HG03469 (cell line): Measurements from ENCODE around the gene RGS19.

Experiments
- ATAC-seq: cut with Tn5 transposase; IDR thresholded peaks from one replicate; pipeline ENCODE4 v1.9.1; 2021; ENCODE audit warnings: mild to moderate bottlenecking, moderate library complexity, moderate number of reproducible peaks; ENCODE audit not compliant: unreplicated experiment

The RGS19 gene

DNA sequence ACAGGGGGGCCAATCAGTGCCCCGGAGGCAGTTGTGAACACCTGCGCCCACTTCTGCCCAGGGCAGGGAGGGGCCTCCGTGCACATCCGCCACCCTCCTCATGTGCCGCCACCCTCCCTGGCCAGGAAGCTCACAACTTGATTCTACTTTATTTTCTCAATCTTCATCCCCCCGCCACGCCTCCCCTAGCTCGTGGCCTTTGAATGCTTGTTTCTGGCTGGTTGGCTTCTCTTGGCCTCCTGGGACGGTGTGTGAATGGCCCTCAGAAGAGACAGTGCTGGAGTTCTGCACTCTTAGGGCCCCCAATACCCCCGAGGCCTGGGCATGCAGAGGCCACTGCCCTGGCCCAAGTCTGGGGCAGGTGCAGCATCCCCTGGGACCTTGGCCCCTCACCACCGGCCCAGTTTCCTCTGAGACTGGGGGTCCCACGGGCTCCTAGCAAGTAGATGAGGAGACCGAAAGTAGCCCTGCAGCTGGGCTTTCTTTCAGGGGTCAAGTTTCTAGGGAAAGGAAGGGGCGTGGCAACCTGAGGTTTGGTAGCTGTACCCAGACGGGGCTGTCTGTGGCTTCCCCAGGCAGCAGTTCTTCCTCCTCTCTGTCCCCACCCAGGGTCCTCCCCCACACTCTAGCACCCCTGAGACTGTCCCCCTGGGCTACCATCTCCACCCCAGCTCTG is 1.3 kb downstream of the RGS19 start:
- no peak for ATAC-seq

DNA sequence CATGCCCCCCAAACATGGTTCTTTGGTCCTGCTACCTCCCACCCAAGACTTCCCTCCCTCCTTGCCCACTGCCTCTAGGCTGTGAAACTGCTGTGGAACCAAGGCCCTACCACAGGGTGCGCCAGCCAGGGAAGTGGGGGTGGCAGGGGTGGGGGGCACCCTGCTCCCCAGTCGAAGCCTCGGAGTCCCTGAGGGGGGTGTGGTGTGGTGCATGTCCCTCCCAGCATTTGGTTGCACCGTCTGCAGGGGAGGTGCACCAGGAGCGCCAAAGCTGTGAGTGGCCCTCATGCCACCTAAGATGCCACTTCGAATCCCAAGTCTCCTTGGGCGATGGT is 1.8 kb downstream of the RGS19 start:
- ATAC-seq, result no peak

DNA sequence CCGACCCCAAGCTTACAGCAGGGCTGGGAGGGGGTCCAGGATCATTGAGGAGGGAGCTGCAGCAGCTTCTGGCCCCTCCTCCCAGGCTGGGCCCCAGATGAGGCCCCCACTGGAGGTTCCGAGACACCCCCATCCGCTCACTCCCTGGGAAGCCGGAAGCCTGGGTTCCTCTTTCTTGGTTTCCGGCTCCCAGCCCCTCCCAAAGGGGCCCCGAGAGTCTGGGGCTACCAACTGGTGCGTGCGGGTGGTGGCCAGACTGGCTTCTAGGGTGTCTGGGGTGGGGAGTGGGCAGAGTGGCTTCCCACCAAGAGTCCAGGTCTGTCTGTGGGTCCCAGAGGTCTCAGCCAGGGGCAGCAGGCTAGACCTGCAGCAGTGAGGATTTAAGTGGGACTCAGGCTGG is 2.2 kb downstream of the RGS19 start:
- no peak for ATAC-seq

DNA sequence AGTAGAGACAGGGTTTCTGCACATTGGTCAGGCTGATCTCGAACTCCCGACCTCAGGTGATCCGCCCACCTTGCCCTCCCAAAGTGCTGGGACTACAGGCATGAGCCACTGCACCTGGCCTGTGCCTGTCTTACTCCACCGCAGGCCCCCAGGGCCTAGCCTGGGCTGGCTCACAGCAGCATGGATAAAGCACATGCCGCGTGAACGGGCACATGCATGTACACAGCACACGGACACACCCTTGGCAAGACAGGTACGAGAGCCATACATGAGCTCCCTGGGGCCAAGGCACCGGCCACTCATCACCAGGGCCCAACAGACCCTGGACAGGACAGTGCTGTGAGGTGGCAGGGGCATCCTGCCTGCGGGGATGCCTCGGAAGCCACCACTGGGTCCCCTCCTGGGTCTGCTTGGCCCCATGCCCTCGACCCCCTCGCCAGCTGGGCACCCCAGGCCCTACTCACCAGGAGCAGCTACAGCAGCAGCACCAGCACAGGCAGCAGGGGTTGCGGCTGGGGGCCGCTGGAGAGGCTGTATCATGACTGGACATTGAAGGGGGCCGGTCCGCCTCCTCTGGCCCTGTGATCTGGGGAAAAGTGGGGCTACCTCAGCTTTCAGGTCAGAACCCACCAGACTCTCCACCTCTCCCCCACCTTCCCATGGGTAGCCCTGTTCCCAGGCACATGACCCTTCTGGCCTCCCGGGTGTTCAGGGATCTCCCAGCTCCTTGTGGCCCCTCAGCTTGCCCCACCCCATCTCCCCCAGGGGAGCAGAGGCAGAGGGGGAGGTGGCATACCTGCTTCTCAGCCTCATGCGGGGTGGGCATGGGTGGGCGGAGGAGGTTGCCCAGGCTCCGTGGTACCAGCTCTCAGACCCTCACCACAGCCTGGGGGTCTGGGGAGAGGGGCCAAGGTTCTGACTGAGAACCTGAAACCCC is 3.0 kb downstream of the RGS19 start:
- ATAC-seq, result no peak

DNA sequence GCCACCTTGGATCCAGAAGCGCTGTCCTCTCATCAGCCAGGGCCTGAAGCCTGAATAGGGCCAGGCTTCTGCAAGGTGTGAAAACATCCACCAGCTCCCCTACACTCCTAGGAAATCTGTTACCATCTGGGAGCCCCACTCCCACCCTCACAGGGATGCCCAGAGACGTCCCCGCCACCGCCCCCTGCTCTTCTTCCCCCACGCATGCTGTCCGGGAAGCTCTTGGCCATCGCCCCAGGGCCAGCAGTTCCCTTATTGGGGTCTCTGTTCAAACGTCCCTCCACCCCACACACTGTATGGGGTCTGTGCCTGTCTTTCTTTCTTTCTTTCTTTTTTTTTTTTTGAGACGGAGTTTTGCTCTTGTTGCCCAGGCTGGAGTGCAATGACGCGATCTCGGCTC is 3.8 kb downstream of the RGS19 start:
- no peak for ATAC-seq

DNA sequence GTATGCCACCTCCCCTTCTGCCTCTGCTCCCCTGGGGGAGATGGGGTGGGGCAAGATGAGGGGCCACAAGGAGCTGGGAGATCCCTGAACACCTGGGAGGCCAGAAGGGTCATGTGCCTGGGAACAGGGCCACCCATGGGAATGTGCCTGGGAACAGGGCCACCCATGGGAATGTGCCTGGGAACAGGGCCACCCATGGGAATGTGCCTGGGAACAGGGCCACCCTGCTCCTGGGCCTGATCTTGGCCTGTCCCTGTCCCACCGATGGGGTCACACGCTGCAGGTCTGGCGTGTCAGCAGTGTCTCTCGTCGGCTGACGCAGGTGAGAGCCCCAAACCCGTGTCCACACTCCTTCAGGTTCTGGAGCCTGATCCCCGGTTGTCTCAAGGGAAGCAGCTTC is 4.4 kb downstream of the RGS19 start:
- ATAC-seq, result no peak

DNA sequence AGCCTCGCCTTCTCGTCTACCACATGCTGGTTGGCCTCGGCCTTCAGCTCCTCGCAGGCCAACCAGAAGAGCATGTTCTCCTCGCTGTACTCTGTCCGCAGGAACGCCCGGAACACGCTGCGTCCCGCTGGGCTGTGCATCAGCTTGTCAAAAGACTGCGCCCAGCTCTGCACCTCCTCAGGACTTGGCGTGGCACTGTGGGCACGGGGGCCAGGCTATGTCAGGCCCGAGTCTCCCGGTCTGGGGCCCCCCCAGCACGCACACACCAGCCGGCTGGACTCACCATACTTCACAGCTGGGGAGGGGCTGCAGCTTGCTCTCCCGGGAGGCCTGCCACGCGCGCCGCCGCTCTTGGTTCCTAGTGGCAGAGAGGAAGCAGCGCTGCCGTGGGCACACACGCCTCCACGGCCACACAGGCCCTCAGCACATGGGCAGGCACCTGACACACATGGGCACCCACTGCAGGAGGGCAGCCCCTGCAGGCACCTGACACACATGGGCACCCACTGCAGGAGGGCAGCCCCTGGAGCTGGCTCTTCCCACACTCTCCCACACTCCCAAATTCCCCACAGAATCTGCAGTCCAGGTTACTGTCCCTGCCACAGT is 5.0 kb downstream of the RGS19 start:
- ATAC-seq, result no peak

DNA sequence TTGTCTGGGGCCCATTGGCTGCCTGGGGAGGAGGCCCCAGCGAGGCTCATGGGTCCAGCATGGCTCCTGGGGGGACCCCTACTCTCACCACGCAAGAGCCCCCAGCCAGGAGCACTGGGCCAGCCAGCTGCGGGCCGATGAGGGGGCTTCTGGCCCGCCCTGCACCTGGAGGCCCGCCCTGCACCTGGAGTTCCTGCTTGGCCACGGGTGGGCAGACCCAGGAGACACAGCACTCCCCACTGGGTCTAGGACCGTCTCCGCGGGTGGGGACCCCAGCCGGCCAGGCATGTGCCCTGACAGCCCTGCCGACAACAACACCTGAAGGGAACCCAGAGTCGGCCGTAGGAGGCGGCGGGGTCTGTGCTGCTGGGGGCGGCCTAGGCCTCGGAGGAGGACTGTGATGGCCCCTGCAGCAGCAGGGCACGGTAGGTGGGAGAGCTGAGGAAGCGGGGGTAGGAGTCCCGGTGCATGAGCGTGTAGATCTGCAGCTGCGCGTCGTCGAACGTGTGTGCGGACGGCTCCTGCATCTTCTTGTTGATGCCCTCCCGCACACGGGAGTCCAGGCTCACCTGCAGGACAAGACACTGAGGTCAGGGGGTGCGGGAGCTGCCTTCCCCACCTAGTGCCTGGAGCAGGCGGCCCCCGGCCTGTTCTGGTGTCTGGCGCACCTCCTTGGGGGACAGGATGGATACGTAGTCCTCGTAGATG is 5.7 kb downstream of the RGS19 start:
- no peak for ATAC-seq

DNA sequence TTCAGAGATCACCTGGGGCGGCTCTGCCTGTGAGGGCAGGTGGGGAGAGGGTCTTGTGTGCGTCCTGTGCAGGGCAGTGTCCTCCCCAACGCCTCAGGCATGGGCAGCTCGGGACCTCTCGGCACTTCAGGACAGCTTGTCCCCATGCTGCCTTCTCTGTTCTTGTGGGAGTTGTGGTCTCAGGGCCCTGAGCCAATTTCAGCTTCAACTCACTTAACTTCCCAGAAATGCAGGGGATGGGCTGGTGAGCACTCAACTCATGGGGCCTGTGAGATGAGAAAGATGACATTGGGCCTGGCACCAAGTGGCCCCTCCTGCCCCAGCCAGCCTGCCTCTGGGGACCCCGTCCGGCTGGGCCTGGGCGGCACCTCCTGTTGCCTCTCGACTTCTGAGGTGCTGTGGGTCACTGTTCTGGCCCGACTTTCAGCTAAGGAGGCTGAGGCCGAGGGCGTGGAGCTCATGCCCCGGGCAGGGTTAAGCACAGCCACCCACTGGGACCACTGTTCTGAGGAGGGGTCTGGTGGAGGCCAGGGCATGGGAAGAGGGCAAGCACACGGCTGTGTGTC is 6.7 kb downstream of the RGS19 start:
- ATAC-seq, result no peak

DNA sequence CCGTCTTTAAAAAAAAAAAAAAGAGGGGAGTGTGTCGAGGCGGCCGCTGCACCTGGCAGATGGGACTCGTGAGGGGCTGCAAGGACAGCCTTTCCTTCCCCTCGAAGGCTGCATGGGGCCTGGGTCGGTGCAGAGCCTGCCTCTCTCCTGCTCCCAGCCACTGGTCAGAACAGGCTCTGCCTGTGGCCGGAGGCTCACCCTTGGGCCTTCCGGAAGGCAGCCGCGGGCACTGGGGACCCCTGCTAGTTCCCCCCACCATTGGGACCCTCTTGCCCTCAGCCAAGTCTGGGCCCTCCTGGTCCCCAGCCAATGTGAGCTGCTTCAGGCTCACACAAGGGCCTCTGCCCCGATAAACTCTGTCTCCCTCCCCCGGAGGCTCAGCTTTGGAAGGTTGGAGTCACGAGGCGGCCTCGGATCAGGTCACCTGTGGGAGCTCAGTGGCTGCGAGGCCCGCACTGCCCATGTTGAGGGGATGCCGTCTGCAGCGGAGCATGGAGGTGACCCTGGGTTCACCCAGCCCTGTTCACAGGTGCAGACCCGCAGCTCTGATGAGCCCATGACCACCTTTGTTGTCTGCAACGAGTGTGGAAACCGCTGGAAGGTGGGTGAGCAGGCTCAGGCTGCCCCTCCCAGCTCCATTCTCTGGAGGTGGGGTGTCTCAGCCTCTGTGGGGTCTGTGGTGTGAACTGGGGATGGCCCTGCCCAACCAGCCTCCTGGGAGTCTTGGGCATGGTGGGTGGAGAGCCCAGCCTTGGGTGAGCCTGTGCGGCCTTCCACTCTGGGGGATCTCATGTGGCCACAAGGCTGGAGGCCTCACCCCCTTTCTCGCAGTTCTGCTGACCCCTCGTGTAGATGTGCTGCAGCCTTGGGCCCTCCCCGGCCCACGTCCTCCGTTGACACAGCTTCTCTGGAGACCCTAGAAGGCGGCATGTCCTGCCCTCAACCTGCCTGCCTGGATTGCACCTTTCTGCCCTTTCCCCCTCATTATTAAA is 7.7 kb downstream of the RGS19 start:
- no peak for ATAC-seq

DNA sequence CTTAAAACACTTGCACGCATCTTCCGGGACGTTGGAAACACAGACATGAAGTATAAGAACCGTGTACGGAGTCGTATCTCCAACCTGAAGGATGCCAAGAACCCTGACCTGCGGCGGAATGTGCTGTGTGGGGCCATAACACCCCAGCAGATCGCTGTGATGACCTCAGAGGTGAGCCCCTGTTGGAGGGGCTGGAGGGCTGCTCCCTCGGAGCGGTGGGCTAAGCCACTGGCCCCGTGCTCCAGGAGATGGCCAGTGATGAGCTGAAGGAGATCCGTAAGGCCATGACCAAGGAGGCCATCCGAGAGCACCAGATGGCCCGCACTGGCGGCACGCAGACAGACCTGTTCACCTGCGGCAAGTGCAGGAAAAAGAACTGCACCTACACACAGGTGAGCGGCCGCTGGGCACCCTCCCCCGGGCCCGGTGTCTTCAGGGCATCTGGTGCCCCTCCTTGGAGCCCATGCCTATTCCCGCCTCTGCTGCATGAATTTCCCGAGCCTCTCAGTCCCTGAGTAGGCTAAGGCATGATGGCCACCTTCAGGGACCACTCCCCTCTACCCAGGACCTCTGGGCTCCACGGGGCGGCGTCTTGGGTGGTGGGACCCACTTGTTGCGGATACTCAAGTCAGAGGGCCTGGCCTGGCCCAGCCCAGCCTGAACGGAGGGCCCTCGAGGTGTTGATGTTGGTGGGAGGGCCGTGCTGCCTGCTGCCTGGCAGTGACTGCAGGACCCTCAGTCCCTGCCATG is 8.9 kb downstream of the RGS19 start:
- ATAC-seq, result no peak

DNA sequence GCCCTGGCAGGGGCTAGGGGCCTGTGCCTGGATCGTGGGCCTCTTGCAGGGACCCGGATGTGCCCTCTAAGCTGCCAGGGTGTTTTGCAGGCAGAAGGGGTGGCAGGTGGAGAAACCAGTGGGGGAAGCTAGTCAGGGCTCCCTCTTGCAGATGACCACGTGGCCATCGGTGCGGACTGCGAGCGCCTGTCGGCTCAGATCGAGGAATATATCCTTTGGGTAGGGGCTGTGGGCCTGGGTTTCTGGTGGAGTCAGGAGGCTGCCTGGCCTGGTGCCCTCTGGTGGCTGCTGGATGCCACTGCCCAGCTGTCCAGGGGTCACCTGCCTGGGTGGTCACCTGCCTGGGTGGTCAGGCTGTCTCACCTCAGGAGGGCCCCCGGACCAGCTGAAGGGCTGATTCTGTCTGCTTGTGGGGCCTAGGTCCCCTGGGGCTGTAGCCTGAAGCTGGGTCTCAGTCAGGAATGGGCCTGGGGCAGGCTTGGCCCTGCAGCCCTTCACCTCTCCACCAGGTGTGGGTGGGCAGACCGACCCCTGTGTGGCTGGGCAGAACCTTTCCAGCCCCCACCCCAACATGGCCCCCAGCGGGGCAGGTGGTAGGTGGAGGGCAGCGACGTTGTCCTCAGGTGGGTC is 9.6 kb downstream of the RGS19 start:
- no peak for ATAC-seq

DNA sequence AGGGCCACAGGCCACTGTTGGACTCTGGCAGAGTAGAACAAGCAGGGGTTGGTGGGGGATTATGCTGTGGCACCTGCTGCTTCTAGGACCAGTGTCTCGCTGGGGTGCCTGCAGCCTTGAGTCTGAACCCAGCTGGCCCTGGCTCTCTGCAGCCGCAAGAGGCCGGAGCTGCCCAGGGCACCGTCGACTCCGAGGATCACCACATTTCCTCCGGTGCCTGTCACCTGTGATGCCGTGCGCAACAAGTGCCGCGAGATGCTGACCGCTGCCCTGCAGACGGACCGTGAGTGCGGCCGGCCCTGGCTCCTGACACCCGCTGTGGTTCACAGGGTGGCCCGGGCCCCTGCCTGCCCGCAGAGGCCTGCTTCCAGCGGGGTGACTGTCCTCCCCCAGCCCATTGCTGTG is 10.1 kb downstream of the RGS19 start:
- ATAC-seq, result no peak

DNA sequence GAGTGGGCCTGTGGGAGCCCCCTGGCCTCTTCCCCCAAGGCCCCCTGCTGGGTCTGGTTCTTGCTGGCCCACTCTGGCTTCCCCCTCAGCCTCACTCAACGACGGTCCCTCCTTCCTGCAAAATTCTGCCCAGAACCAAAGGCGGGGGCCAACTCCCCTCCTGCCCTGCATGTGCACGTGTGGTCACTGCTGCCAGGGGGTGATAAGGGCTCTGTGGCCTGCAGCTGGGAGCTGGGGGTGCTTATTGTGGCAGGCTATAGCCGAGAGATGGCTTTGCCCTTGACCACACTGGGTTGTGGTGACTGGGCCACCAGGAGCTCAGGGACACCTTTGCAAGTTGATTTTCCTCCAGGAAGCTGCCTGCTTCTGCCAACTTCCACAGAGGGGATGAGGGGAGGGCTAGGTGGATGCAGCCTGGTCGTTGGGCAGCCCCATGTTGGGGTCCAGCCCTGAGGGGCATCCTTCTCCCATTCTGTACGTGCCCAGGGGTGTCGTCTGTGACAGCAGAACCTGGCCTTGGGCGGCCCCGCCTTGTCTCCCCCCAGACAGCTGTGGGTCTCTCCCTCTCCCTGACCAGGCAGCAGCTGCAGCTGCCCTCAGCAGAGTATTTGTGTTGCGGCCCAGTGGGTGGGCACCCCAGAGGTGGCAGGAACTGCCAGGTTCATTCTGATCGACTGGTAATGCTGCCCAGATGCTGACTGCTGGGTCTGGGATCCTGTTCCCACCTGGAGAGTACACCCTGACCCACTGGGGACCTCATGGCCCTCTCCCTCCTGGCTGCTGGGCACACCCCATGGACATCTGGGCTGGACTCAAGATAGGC is 10.7 kb downstream of the RGS19 start:
- no peak for ATAC-seq

DNA sequence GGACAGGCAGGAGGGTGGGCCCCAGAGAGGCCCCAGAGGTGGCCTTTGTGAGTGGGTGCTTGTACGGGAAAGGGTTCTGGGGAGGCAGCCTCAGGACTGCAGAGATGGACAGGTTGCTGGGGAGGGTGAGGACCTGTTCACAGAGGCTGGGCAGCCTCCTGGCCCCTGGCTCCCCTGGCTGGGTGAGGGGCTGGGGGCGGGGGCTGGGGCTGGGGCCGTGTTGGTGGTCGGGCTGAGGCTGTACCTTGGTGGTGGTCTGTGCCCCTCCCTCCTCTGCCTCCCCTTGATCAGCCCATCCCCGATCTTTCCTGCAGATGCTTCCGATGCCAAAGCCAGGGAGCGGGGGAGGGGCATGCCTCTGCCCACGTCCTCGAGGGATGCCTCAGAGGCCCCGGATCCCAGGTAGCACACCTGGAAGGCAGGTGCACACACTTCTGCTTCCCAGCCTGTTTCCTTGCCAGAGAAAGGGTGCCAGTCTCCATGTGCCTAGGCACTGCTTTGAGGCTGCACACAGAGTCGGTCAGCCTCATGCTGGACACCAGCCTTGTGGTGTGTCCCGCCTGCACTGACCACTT is 11.5 kb downstream of the RGS19 start:
- no peak for ATAC-seq

DNA sequence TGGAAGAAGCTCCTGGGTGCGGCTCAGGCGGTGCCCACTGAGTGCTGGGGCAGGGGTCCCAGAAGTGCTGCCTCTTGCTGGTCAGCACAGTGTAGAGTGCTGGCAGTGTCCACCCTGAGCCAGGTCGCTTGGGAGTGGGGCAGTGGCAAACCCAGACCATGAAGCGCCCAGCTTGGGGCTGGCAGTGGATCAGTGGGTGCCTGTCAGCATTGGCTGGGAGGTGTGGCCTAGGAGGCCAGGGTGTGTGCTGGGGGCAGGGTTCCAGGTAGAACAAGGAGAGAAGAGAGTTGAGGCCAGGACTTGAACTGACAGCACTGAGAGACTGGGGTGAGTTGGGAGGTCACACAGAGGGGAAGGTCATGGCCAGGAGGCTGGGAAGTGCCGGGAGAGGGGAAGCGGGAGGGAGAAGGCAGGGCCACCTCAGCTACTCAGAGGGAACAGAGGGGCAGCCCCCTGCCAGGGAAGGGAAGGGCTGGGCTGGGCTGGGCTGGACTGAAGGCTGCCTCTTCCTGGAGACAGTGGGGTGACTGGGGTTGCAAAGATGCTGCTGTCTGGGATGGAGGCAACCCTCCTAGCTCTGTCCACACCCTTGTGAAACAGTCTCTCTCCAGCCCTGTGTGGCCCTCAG is 12.2 kb downstream of the RGS19 start:
- no peak for ATAC-seq

DNA sequence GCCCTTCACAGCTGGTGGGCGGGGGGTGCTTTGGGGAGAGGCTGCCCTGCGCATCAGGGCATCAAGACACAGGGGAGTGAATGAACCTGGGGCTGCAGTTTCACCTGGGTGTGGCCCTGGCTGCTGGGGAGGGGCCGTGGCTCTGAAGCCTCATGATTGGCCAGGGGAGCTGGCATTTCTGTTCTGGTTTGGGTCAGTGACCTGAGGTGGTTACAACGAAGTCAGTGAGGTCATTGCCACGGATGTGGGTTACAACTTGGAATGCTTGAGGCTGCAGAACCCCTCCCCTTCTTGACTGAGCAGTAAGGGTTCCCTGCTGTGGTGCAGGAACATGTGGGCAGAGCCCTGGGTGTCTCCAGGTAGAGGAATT is 13.4 kb downstream of the RGS19 start:
- no peak for ATAC-seq
